HL-60 (cell line): ENCODE measurements around the gene STAT4.

Source experiments
- DNase-seq, 2 experiments: peaks; one replicate each; pipeline ENCODE4 v3.0.0-alpha.2; 2010 to 2020; ENCODE audit warnings: low read depth in 1 of 2, low spot score in 1 of 2
- H3K27ac ChIP-seq: fragments of 250-450 bp; sonication (Bioruptor Pico); replicated peaks from 2 replicates; pipeline ENCODE4 v1.5.1; 2020; ENCODE audit warnings: mild to moderate bottlenecking, moderate library complexity
- H3K27me3 ChIP-seq: fragments of 250-450 bp; sonication (Bioruptor Pico); 2 replicates; pipeline ENCODE4 v1.5.1; 2021; ENCODE audit warnings: mild to moderate bottlenecking, moderate library complexity; ENCODE audit not compliant: insufficient read depth, poor library complexity, severe bottlenecking
- H3K4me3 ChIP-seq: replicated peaks from 2 replicates; pipeline ENCODE4 v1.5.1; 2011; ENCODE audit warnings: mild to moderate bottlenecking, control low read depth, low read length; ENCODE audit not compliant: insufficient read depth
- CTCF ChIP-seq: IDR thresholded peaks from one replicate; pipeline ENCODE4 v1.5.1; 2011; ENCODE audit warnings: low read length, control low read depth, inconsistent platforms; ENCODE audit not compliant: insufficient read depth
- GABPA ChIP-seq: IDR thresholded peaks from 2 replicates; pipeline ENCODE4 v1.6.1; 2012; ENCODE audit warnings: low read depth
- POLR2AphosphoS5 ChIP-seq: IDR thresholded peaks from 2 replicates; pipeline ENCODE4 v1.6.1; 2012; ENCODE audit warnings: low read depth
- REST ChIP-seq: IDR thresholded peaks from 2 replicates; pipeline ENCODE4 v1.6.1; 2012; ENCODE audit warnings: low read depth; ENCODE audit not compliant: insufficient replicate concordance
- SPI1 ChIP-seq: IDR thresholded peaks from 2 replicates; pipeline ENCODE4 v1.6.1; 2012; ENCODE audit warnings: low read depth, mild to moderate bottlenecking, borderline replicate concordance

Gene STAT4

GRCh38 chr2:191014653-191015020, 136.2 kb downstream of the STAT4 start:
- Histone ChIP-seq H3K27me3 (no peaks in the 10 kb centered on the region), H3K27ac (peak overlapping the region; percentile 91), H3K4me3 (peak overlapping the region; percentile 94)
- TF ChIP-seq CTCF (no peak), POLR2AphosphoS5 (no peak), GABPA (no peak), REST (no peak), SPI1 (no peak)
- no peak for DNase-seq

- TF ChIP-seq CTCF (no peak), SPI1 (no peak), GABPA (peak; percentile 78), REST (peak; percentile 66), POLR2AphosphoS5 (peak; percentile 74; the same call in 1 of the 2 replicates)
- H3K27me3 ChIP-seq: no peaks in the 10 kb centered on the region
- DNase-seq: peak; percentile 63 to 91
- H3K27ac ChIP-seq: peak within 1 kb of the TSS; percentile 91
- H3K4me3 ChIP-seq: peak within 1 kb of the TSS; percentile 94
Measured at GRCh38 chr2:191013932-191014652, 136.7 kb downstream of the STAT4 start, which contains the start of gene STAT1. Gene STAT1, minus strand, starts transcription at chr2:191014171. Its CDS starts 4,168 bp downstream, at chr2:191010003.

GRCh38 chr2:191013682-191013931, 137.2 kb downstream of the STAT4 start:
- Histone ChIP-seq H3K4me3 (peak overlapping the region; percentile 94), H3K27me3 (no peaks in the 10 kb centered on the region), H3K27ac (peak overlapping the region; percentile 91)
- TF ChIP-seq POLR2AphosphoS5: no peak
- TF ChIP-seq SPI1: no peak
- no peak for TF ChIP-seq CTCF
- TF ChIP-seq REST: no peak
- TF ChIP-seq GABPA: no peak
- no peak for DNase-seq
